Measurements from ENCODE around the gene ERFL. TPM values are rescaled to one million over a fixed set of nuclear protein-coding genes. Genes with fewer than 3 reads are reported as not detected.

ERFL gene
- total RNA-seq, 2 donors from 2014 or later = not detected

GRCh38 chr19:41928754-41929535 is 696 bp upstream of the ERFL start:
- H3K27me3 ChIP-seq = no peaks in the 10 kb centered on the region
- no peak overlapping the region for H3K27ac ChIP-seq
- TF ChIP-seq POLR2A (IDR thresholded peaks at IDR 0.05) (no peak), CTCF (IDR thresholded peaks at IDR 0.05) (peak in 1 of 7 experiments; percentile 13)
- DNase-seq = peak in 2 of 4 donors; percentile 24 to 33
- peaks cover 29% of the 10 kb centered on the region for H3K4me1 ChIP-seq
- H3K36me3 ChIP-seq (replicated peaks in 1 of 2; ENCODE audit: insufficient read depth in 1 of 2, low read depth in 2 of 2) = no peaks in the 10 kb centered on the region
- ATAC-seq = peak; percentile 37
- intact Hi-C loops (cut with DNase I) = loop anchor here (5.0 kb wide), 1 partner anchor 37 kb away; no protein-coding TSS in a partner anchor
- peak overlapping the region; percentile 1 to 36 for H3K4me3 ChIP-seq
- no peaks in the 10 kb centered on the region for H3K9me3 ChIP-seq
- WGBS, 2 donors = 3 to 4% methylated on average over 10 to 29 of the region's 29 CpGs

GRCh38 chr19:41927497-41928192 is 604 bp downstream of the ERFL start:
- intact Hi-C loops (cut with DNase I) = loop anchor here (5.0 kb wide), 1 partner anchor 35 kb away; no protein-coding TSS in a partner anchor
- no peak overlapping the region for H3K27ac ChIP-seq
- TF ChIP-seq POLR2A (IDR thresholded peaks at IDR 0.05) (no peak), CTCF (IDR thresholded peaks at IDR 0.05) (no peak)
- H3K4me3 ChIP-seq = no peak overlapping the region
- H3K36me3 ChIP-seq (replicated peaks in 1 of 2; ENCODE audit: insufficient read depth in 1 of 2, low read depth in 2 of 2) = no peaks in the 10 kb centered on the region
- H3K27me3 ChIP-seq = peaks cover 0 to 4% of the 10 kb centered on the region in 2 donors
- DNase-seq (no peak), ATAC-seq (no peak)
- WGBS, 2 donors = 21 to 34% methylated on average over 24 to 41 of the region's 43 CpGs
- no peaks in the 10 kb centered on the region for H3K9me3 ChIP-seq
- H3K4me1 ChIP-seq = peaks cover 23% of the 10 kb centered on the region

- H3K4me1 ChIP-seq = peaks cover 21% of the 10 kb centered on the region
- ATAC-seq (no peak), DNase-seq (no peak)
- H3K27me3 ChIP-seq = peaks cover 0 to 10% of the 10 kb centered on the region in 2 donors
- intact Hi-C loops (cut with DNase I) = loop anchor here (5.0 kb wide), 1 partner anchor 35 kb away; no protein-coding TSS in a partner anchor
- no peak overlapping the region for H3K27ac ChIP-seq
- no peaks in the 10 kb centered on the region for H3K9me3 ChIP-seq
- 55 to 81% methylated on average over 16 of the region's 16 CpGs for WGBS, 2 donors
- TF ChIP-seq CTCF (IDR thresholded peaks at IDR 0.05) = no peak
- no peak overlapping the region for H3K4me3 ChIP-seq
- H3K36me3 ChIP-seq (replicated peaks in 1 of 2; ENCODE audit: insufficient read depth in 1 of 2, low read depth in 2 of 2) = no peaks in the 10 kb centered on the region
These were observed 1.3 kb downstream of the ERFL start for GRCh38 chr19:41926763-41927496.

GRCh38 chr19:41926028-41926762 is 2.1 kb downstream of the ERFL start:
- H3K27ac ChIP-seq = no peak overlapping the region
- DNase-seq (no peak), ATAC-seq (no peak)
- no peaks in the 10 kb centered on the region for H3K36me3 ChIP-seq (replicated peaks in 1 of 2; ENCODE audit: insufficient read depth in 1 of 2, low read depth in 2 of 2)
- WGBS, 2 donors = 59 to 69% methylated on average over 14 to 26 of the region's 27 CpGs
- no peak overlapping the region for H3K4me3 ChIP-seq
- peaks cover 21% of the 10 kb centered on the region for H3K4me1 ChIP-seq
- intact Hi-C loops (cut with DNase I) = loop anchor here (5.0 kb wide), 1 partner anchor 34 kb away; no protein-coding TSS in a partner anchor
- H3K9me3 ChIP-seq = no peaks in the 10 kb centered on the region
- peaks cover 0 to 11% of the 10 kb centered on the region in 2 donors for H3K27me3 ChIP-seq
- no peak for TF ChIP-seq CTCF (IDR thresholded peaks at IDR 0.05)
- TF ChIP-seq POLR2A (IDR thresholded peaks at IDR 0.05) = no peak
